ENCODE results near the gene UCK2. TPM values are rescaled to one million over a fixed set of nuclear protein-coding genes. Genes with fewer than 3 reads are reported as not detected.

The UCK2 gene
- total and polyA plus RNA-seq, 2 donors (not counting 3 experiments of a cell fraction or from before 2014, with no cell fraction given): 62.3 to 74.7 TPM

DNA sequence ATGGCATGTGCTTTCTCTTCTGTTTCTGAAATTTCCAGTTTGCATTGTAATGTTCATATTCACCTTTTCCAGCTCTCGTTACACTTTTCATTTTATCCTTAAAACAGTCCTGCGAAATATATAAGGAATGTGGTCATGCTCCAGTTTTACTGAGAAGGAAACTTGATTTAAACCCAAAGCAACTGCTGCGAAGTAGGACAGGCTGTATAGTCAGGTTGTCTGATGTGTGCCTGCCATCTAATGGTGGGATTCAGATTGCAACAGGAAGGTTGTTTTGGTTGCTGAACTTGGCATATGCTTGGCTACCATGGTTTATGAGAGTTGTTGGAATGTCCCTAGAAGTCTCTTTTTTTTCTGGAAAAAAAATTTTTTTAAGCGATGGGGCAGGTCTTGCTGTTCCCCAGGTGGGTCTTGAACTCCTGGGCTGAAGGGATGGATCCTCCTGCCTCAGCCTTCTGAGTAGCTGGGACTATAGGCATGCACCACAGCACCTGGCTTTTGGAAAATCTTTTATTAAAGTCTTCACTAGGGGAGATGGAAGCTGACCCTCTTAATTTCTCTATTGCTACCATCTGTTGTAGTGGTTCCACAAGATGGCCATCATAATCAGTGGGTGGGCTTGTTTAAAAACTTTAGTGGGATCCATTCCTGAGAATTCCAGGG is 86.9 kb downstream of the UCK2 start:
- peak; percentile 92 for FAIRE-seq
- Histone ChIP-seq H3K36me3 (ENCODE audit: control insufficient read depth in 2 of 2, extremely low read depth in 1 of 2, insufficient read depth in 2 of 2, low read length in 2 of 2) (peaks cover 0 to under 1% of the 10 kb centered on the region in 2 experiments), H3K9me1 (replicated peaks; ENCODE audit: control insufficient read depth, extremely low read depth, insufficient read depth, low read length) (no peaks in the 10 kb centered on the region), H3K9me3 (replicated peaks; ENCODE audit: control insufficient read depth, insufficient read depth, low read length) (no peaks in the 10 kb centered on the region), H3K79me2 (ENCODE audit: control insufficient read depth, insufficient read depth, low read length) (no peaks in the 10 kb centered on the region), H3K4me1 (ENCODE audit: control insufficient read depth, extremely low read depth, insufficient read depth, low read length) (peaks cover 18% of the 10 kb centered on the region), H3K9ac (replicated peaks; ENCODE audit: extremely low read depth, insufficient read depth, low read length) (no peak overlapping the region), H3K27ac (ENCODE audit: insufficient read depth, low read depth, low read length) (no peak overlapping the region), H4K20me1 (replicated peaks; ENCODE audit: control insufficient read depth, extremely low read depth, insufficient read depth, low read length) (no peaks in the 10 kb centered on the region), H3K4me2 (ENCODE audit: insufficient read depth, low read length) (no peak overlapping the region), H3K27me3 (ENCODE audit: control insufficient read depth in 2 of 2, insufficient read depth in 2 of 2, low read length in 2 of 2) (no peaks in the 10 kb centered on the region), H2AFZ (ENCODE audit: low read depth, low read length) (no peak overlapping the region), H3K4me3 (replicated peaks in 1 of 3; ENCODE audit: insufficient read depth in 1 of 3, low read depth in 1 of 3, low read length in 3 of 3) (no peak overlapping the region)
- dilution Hi-C loops (cut with MboI; ENCODE audit: extremely low pct_ligation_motif_present, low sequenced_read_pairs): no loop called here
- TF ChIP-seq, protein P1, sequence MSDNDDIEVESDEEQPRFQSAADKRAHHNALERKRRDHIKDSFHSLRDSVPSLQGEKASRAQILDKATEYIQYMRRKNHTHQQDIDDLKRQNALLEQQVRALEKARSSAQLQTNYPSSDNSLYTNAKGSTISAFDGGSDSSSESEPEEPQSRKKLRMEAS (IDR thresholded peaks at IDR 0.05; ENCODE audit: insufficient read depth, insufficient read length): no peak
- TF ChIP-seq POLR2AphosphoS5 (IDR thresholded peaks at IDR 0.05; ENCODE audit: insufficient read depth, low read depth, low read length) (no peak), GATA2 (IDR thresholded peaks at IDR 0.05; ENCODE audit: insufficient read depth, insufficient read length, low read depth, low read length) (no peak), EZH2 (IDR thresholded peaks at IDR 0.05; ENCODE audit: borderline replicate concordance, low read depth, low read length, severe bottlenecking) (no peak), MYC (IDR thresholded peaks at IDR 0.05; ENCODE audit: low read depth, low read length) (no peak), FOS (IDR thresholded peaks at IDR 0.05; ENCODE audit: borderline replicate concordance, insufficient read depth, low read length) (no peak), POLR2A (IDR thresholded peaks at IDR 0.05; ENCODE audit: low read depth, low read length) (no peak)
- TF ChIP-seq, protein P2, sequence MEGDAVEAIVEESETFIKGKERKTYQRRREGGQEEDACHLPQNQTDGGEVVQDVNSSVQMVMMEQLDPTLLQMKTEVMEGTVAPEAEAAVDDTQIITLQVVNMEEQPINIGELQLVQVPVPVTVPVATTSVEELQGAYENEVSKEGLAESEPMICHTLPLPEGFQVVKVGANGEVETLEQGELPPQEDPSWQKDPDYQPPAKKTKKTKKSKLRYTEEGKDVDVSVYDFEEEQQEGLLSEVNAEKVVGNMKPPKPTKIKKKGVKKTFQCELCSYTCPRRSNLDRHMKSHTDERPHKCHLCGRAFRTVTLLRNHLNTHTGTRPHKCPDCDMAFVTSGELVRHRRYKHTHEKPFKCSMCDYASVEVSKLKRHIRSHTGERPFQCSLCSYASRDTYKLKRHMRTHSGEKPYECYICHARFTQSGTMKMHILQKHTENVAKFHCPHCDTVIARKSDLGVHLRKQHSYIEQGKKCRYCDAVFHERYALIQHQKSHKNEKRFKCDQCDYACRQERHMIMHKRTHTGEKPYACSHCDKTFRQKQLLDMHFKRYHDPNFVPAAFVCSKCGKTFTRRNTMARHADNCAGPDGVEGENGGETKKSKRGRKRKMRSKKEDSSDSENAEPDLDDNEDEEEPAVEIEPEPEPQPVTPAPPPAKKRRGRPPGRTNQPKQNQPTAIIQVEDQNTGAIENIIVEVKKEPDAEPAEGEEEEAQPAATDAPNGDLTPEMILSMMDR (IDR thresholded peaks at IDR 0.05; ENCODE audit: extremely low read depth in 1 of 2, insufficient read depth in 1 of 2, low read depth in 1 of 2, low read length in 2 of 2): peak; percentile 81 to 82
- ChIA-PET CTCF (interaction anchor here (0.6 to 5.0 kb wide), 18 partner anchors 9 to 901 kb away, joined by 3 to 71 read pairs (median 4); partner anchors contain the start of gene ALDH9A1), POLR2A (no interaction called here)
- DNase-seq (ENCODE audit: low read depth, low spot score): peak; percentile 86
- no TSS peak for BruUV-seq (replicated peaks)
- intact Hi-C loops (cut with micrococcal nuclease): loop anchor here (1.0 to 5.0 kb wide), 8 partner anchors 30 to 522 kb away; partner anchors contain the start of genes ALDH9A1, TMCO1 and UCK2
